ENCODE measurements around the gene NCKAP5. TPM values are rescaled to one million over a fixed set of nuclear protein-coding genes. Genes with fewer than 3 reads are reported as not detected.
"Not testable (repeated sequence)": the region's sequence is repeated elsewhere in the genome, so short reads cannot be mapped to it uniquely, and the experiment has no call there.

Gene NCKAP5
- total and polyA plus RNA-seq, 4 donors: 2.3 to 20.2 (median 8.1) TPM

GRCh38 chr2:133476286-133476685, 92.0 kb downstream of the NCKAP5 start:
- TF ChIP-seq CTCF (IDR thresholded peaks at IDR 0.05; ENCODE audit: control extremely low read depth, extremely low read depth): no peak
- no peaks in the 10 kb centered on the region for H3K9me3 ChIP-seq (ENCODE audit: control insufficient read depth in 4 of 4, insufficient read depth in 3 of 4, low read length in 3 of 4)
- no peaks in the 10 kb centered on the region for H3K36me3 ChIP-seq (ENCODE audit: control insufficient read depth in 4 of 4, insufficient read depth in 4 of 4, low read length in 4 of 4)
- H3K4me1 ChIP-seq (ENCODE audit: control insufficient read depth in 5 of 5, insufficient read depth in 5 of 5, low read length in 5 of 5): no peaks in the 10 kb centered on the region
- H3K4me3 ChIP-seq: no peak overlapping the region
- 75 to 77% methylated on average over 4 of the region's 4 CpGs for WGBS, 2 donors
- no peak overlapping the region for H3K9ac ChIP-seq (ENCODE audit: insufficient read depth in 1 of 2, low read length in 2 of 2)
- DNase-seq: no peak
- no peak for ATAC-seq (ENCODE audit: insufficient read depth, low FRiP score)
- H3K27me3 ChIP-seq (ENCODE audit: control insufficient read depth in 3 of 3, insufficient read depth in 3 of 3, low read length in 2 of 3): no peaks in the 10 kb centered on the region
- H3K27ac ChIP-seq (ENCODE audit: low read depth in 1 of 2, low read length in 1 of 2): no peak overlapping the region

GRCh38 chr2:133475610-133476009, 92.7 kb downstream of the NCKAP5 start:
- H3K9ac ChIP-seq (ENCODE audit: insufficient read depth in 1 of 2, low read length in 2 of 2): no peak overlapping the region
- no peak overlapping the region for H3K4me3 ChIP-seq
- DNase-seq (no peak), ATAC-seq (ENCODE audit: insufficient read depth, low FRiP score) (no peak)
- no peaks in the 10 kb centered on the region for H3K4me1 ChIP-seq (ENCODE audit: control insufficient read depth in 5 of 5, insufficient read depth in 5 of 5, low read length in 5 of 5)
- no peak for TF ChIP-seq CTCF (IDR thresholded peaks at IDR 0.05; ENCODE audit: control extremely low read depth, extremely low read depth)
- H3K27me3 ChIP-seq (ENCODE audit: control insufficient read depth in 3 of 3, insufficient read depth in 3 of 3, low read length in 2 of 3): no peaks in the 10 kb centered on the region
- H3K36me3 ChIP-seq (ENCODE audit: control insufficient read depth in 4 of 4, insufficient read depth in 4 of 4, low read length in 4 of 4): no peaks in the 10 kb centered on the region
- H3K27ac ChIP-seq (ENCODE audit: low read depth in 1 of 2, low read length in 1 of 2): no peak overlapping the region
- H3K9me3 ChIP-seq (ENCODE audit: control insufficient read depth in 4 of 4, insufficient read depth in 3 of 4, low read length in 3 of 4): no peaks in the 10 kb centered on the region

- H3K36me3 ChIP-seq (ENCODE audit: control insufficient read depth in 4 of 4, insufficient read depth in 4 of 4, low read length in 4 of 4); H3K4me1 ChIP-seq (ENCODE audit: control insufficient read depth in 5 of 5, insufficient read depth in 5 of 5, low read length in 5 of 5); H3K27me3 ChIP-seq (ENCODE audit: control insufficient read depth in 3 of 3, insufficient read depth in 3 of 3, low read length in 2 of 3); DNase-seq; H3K9ac ChIP-seq (ENCODE audit: insufficient read depth in 1 of 2, low read length in 2 of 2); H3K27ac ChIP-seq (ENCODE audit: low read depth in 1 of 2, low read length in 1 of 2); H3K4me3 ChIP-seq; ATAC-seq (ENCODE audit: insufficient read depth, low FRiP score); H3K9me3 ChIP-seq (ENCODE audit: control insufficient read depth in 4 of 4, insufficient read depth in 3 of 4, low read length in 3 of 4): not testable (repeated sequence)
- 76 to 90% methylated on average over 10 to 13 of the region's 13 CpGs for WGBS, 2 donors
These were observed 97.8 kb downstream of the NCKAP5 start for GRCh38 chr2:133470446-133470845.

GRCh38 chr2:133462811-133463210, 105.5 kb downstream of the NCKAP5 start:
- Histone ChIP-seq H3K9ac (ENCODE audit: insufficient read depth in 1 of 2, low read length in 2 of 2) (no peak overlapping the region), H3K4me3 (no peak overlapping the region), H3K36me3 (ENCODE audit: control insufficient read depth in 4 of 4, insufficient read depth in 4 of 4, low read length in 4 of 4) (no peaks in the 10 kb centered on the region), H3K4me1 (ENCODE audit: control insufficient read depth in 5 of 5, insufficient read depth in 5 of 5, low read length in 5 of 5) (no peaks in the 10 kb centered on the region), H3K9me3 (ENCODE audit: control insufficient read depth in 4 of 4, insufficient read depth in 3 of 4, low read length in 3 of 4) (no peaks in the 10 kb centered on the region), H3K27ac (ENCODE audit: low read depth in 1 of 2, low read length in 1 of 2) (no peak overlapping the region), H3K27me3 (ENCODE audit: control insufficient read depth in 3 of 3, insufficient read depth in 3 of 3, low read length in 2 of 3) (no peaks in the 10 kb centered on the region)
- DNase-seq (no peak), ATAC-seq (ENCODE audit: insufficient read depth, low FRiP score) (no peak)
- no peak for TF ChIP-seq CTCF (IDR thresholded peaks at IDR 0.05; ENCODE audit: control extremely low read depth, extremely low read depth)
- WGBS, 2 donors: 90 to 92% methylated on average over 6 of the region's 6 CpGs

Data from lung (tissue), 12 donors.